Right lobe of liver (tissue), 6 donors: ENCODE measurements around the gene ZBTB47. TPM values are rescaled to one million over a fixed set of nuclear protein-coding genes. Genes with fewer than 3 reads are reported as not detected.

Experiments used
- ATAC-seq, 4 donors: fragments of 200-7000 bp; cut with Tn5 transposase; one replicate each; pipeline ENCODE4 v1.9.1; 2020; ENCODE audit warnings: mild to moderate bottlenecking in 4 of 4, moderate library complexity in 4 of 4
- DNase-seq, 3 donors: peaks; one replicate each; pipeline ENCODE4 v3.0.0-alpha.2; 2020
- H3K27ac ChIP-seq, 3 donors: fragments of 200-600 bp; one replicate each; pipeline ENCODE4 v1.8.0; 2022
- H3K27me3 ChIP-seq, 2 donors: fragments of 200-600 bp; one replicate each; pipeline ENCODE4 v1.8.0; 2022
- H3K36me3 ChIP-seq, 4 donors: fragments of 200-600 bp; sonication (generic) in 1 of 4; one replicate each; pipeline versions ENCODE4 v1.5.1 to v1.8.0; 2017 to 2022; ENCODE audit warnings: control low read depth in 1 of 4
- H3K4me1 ChIP-seq, 4 donors: fragments of 200-600 bp; sonication (generic) in 1 of 4; one replicate each; pipeline versions ENCODE4 v1.5.1 to v1.8.0; 2017 to 2022; ENCODE audit warnings: control low read depth in 1 of 4
- H3K4me3 ChIP-seq, 3 donors: fragments of 200-600 bp; one replicate each; pipeline ENCODE4 v1.8.0; 2022
- H3K9me3 ChIP-seq, 4 donors: fragments of 200-600 bp; sonication (generic) in 1 of 4; one replicate each; pipeline versions ENCODE4 v1.5.1 to v1.8.0; 2017 to 2022; ENCODE audit warnings: control low read depth in 1 of 4
- CTCF ChIP-seq, 4 donors: fragments of 200-600 bp in 3 of 4; fragments of 450-650 bp in 1 of 4; IDR thresholded peaks; one replicate each; pipeline versions ENCODE4 v1.5.1 to v1.8.0; 2016 to 2022; ENCODE audit warnings: antibody characterized with exemption in 4 of 4, mild to moderate bottlenecking in 2 of 4
- POLR2A ChIP-seq: fragments of 450-650 bp; IDR thresholded peaks from one replicate; pipeline ENCODE4 v1.6.1; 2017; ENCODE audit warnings: antibody characterized with exemption, mild to moderate bottlenecking
- WGBS: methylation state at CpG from one replicate; pipeline ENCODE4 v1.1.6; 2018; ENCODE audit warnings: low coverage, low lambda C conversion rate; ENCODE audit not compliant: insufficient coverage; ENCODE audit errors: missing lambda C conversion rate; 5-methylcytosine and 5-hydroxymethylcytosine counted together
- intact Hi-C, 2 donors: fragments of 100-400 bp; cut with DNase I; formaldehyde crosslinking; loops; one replicate each; pipeline versions ENCODE4 v1.11.2 to v1.14.1; 2022
- total RNA-seq, 6 experiments: library from RNA; depleted of rRNA in 2 of 6; stranded (reverse); fragments of >200 nt in 2 of 6; fragmentation: NEBNext Ultra II Directional in 3 of 6; extraction: Animal tissue kit (Norgen Biotek cat#: 25700) in 3 of 6; gene quantifications; one replicate each; pipeline versions ENCODE4 v1.1.0 to v1.2.4, GENCODE V29; 2016 to 2023
- donor health status: DM: no; HTN: yes; CAD: no.
- donor health status: DM: no; HTN: no; CAD: no.
- donor health status: DM: no; HTN: no; CAD: no.
- donor health status: DM: no; HTN: yes; CAD: no.
- donor health status: DM: no; HTN: yes; CAD: no.

Gene ZBTB47
- total RNA-seq, 6 experiments from 2014 or later = 2.2 to 8.9 (median 4.9) TPM

- no peak for DNase-seq
- Histone ChIP-seq H3K27ac (no peak overlapping the region), H3K36me3 (no peaks in the 10 kb centered on the region), H3K27me3 (no peaks in the 10 kb centered on the region), H3K9me3 (no peaks in the 10 kb centered on the region), H3K4me3 (no peak overlapping the region), H3K4me1 (no peaks in the 10 kb centered on the region)
- 50% methylated on average over 3 of the region's 15 CpGs for WGBS
- intact Hi-C loops = no loop called here
- ATAC-seq = no peak
- no peak for TF ChIP-seq POLR2A
- TF ChIP-seq CTCF (IDR thresholded peaks at IDR 0.05) = no peak
Measured at GRCh38 chr3:42700366-42701288, 47.1 kb downstream of the ZBTB47 start.

GRCh38 chr3:42701371-42702065, 48.0 kb downstream of the ZBTB47 start:
- Histone ChIP-seq H3K27ac (no peak overlapping the region), H3K9me3 (no peaks in the 10 kb centered on the region), H3K36me3 (no peaks in the 10 kb centered on the region), H3K27me3 (no peaks in the 10 kb centered on the region), H3K4me1 (no peaks in the 10 kb centered on the region), H3K4me3 (no peak overlapping the region)
- intact Hi-C loops = no loop called here
- WGBS = 67% methylated on average over 1 of the region's 15 CpGs
- DNase-seq (no peak), ATAC-seq (peak in 3 of 4 donors; percentile 45 to 77 (median 59))
- no peak for TF ChIP-seq CTCF (IDR thresholded peaks at IDR 0.05)
- TF ChIP-seq POLR2A = no peak

- intact Hi-C loops = no loop called here
- 40% methylated on average over 1 of the region's 21 CpGs for WGBS
- DNase-seq (no peak), ATAC-seq (no peak)
- no peak within 1 kb of the TSS for H3K4me3 ChIP-seq
- no peak within 1 kb of the TSS for H3K27ac ChIP-seq
- no peak for TF ChIP-seq CTCF (IDR thresholded peaks at IDR 0.05)
- H3K36me3 ChIP-seq = no peaks in the 10 kb centered on the region
- no peaks in the 10 kb centered on the region for H3K27me3 ChIP-seq
- H3K9me3 ChIP-seq = no peaks in the 10 kb centered on the region
- H3K4me1 ChIP-seq = no peaks in the 10 kb centered on the region
Measured at GRCh38 chr3:42702066-42702951, 48.8 kb downstream of the ZBTB47 start, which contains the start of gene HHATL. TSS of gene HHATL (minus strand) at chr3:42702798. CDS start at chr3:42700826, 1,972 bp downstream.

- H3K4me1 ChIP-seq = no peaks in the 10 kb centered on the region
- no peaks in the 10 kb centered on the region for H3K9me3 ChIP-seq
- intact Hi-C loops = no loop called here
- H3K27ac ChIP-seq = no peak overlapping the region
- WGBS = 80% methylated on average over 1 of the region's 6 CpGs
- H3K27me3 ChIP-seq = no peaks in the 10 kb centered on the region
- ATAC-seq = no peak
- DNase-seq = no peak
- H3K36me3 ChIP-seq = no peaks in the 10 kb centered on the region
- TF ChIP-seq CTCF (IDR thresholded peaks at IDR 0.05) = no peak
- no peak for TF ChIP-seq POLR2A
- H3K4me3 ChIP-seq = no peak overlapping the region
Measured at GRCh38 chr3:42702982-42703694, 49.6 kb downstream of the ZBTB47 start.
